Transverse colon (tissue), 4 donors: ENCODE data around the gene FAM171A1.

ENCODE experiments used
- CTCF ChIP-seq, 5 experiments: fragments of 200-600 bp in 3 of 5; fragments of 450-650 bp in 2 of 5; sonication (generic) in 3 of 5; IDR thresholded peaks; 1 replicate in 2 of 5; 2 replicates in 3 of 5; pipeline ENCODE4 v1.5.1; 2016 to 2017; ENCODE audit warnings: antibody characterized with exemption in 5 of 5, inconsistent platforms in 3 of 5, mild to moderate bottlenecking in 2 of 5, moderate library complexity in 1 of 5
- EP300 ChIP-seq: sonication (generic); formaldehyde crosslinking; IDR thresholded peaks from one replicate; pipeline ENCODE4 v1.6.1; 2017; ENCODE audit warnings: antibody characterized with exemption, low read depth
- POLR2A ChIP-seq: fragments of 450-650 bp; IDR thresholded peaks from one replicate; pipeline ENCODE4 v1.6.1; 2016; ENCODE audit warnings: antibody characterized with exemption, mild to moderate bottlenecking, moderate library complexity
- POLR2AphosphoS5 ChIP-seq, 3 donors: sonication (generic); formaldehyde crosslinking; IDR thresholded peaks; one replicate each; pipeline ENCODE4 v1.6.1; 2016; ENCODE audit warnings: antibody characterized with exemption in 3 of 3

GRCh38 chr10:15241306-15241705 lies 129.8 kb downstream of the FAM171A1 start:
- TF ChIP-seq CTCF (IDR thresholded peaks at IDR 0.05), result no peak
- no peak for TF ChIP-seq POLR2AphosphoS5 (IDR thresholded peaks at IDR 0.05)
- TF ChIP-seq POLR2A, result no peak
- no peak for TF ChIP-seq EP300
